HUES64 (cell line): ENCODE measurements around the gene DNM2.

ENCODE experiments used
- H3K27ac ChIP-seq: 2 replicates; pipeline ENCODE4 v1.7.0; 2013; ENCODE audit warnings: low read depth, low read length, inconsistent platforms
- H3K27me3 ChIP-seq: 2 replicates; pipeline ENCODE4 v1.6.1; 2013; ENCODE audit warnings: mild to moderate bottlenecking, low read length; ENCODE audit not compliant: insufficient read depth
- H3K36me3 ChIP-seq: 2 replicates; pipeline ENCODE4 v1.6.1; 2013; ENCODE audit warnings: mild to moderate bottlenecking, low read length; ENCODE audit not compliant: insufficient read depth
- H3K4me1 ChIP-seq: 2 replicates; pipeline ENCODE4 v1.6.1; 2013; ENCODE audit warnings: mild to moderate bottlenecking, low read length, moderate library complexity; ENCODE audit not compliant: insufficient read depth
- H3K4me3 ChIP-seq: 2 replicates; pipeline ENCODE4 v1.5.1; 2013; ENCODE audit warnings: mild to moderate bottlenecking, low read length, moderate library complexity
- H3K9ac ChIP-seq: 2 replicates; pipeline ENCODE4 v1.6.1; 2013; ENCODE audit warnings: mild to moderate bottlenecking, low read depth, low read length
- H3K9me3 ChIP-seq: 2 replicates; pipeline ENCODE4 v1.6.1; 2013; ENCODE audit warnings: low read depth, low read length; ENCODE audit not compliant: insufficient read depth
- WGBS: fragments of 150-250, 120-280 bp; methylation state at CpG from one replicate; pipeline ENCODE4 v1.1.7; 2013; ENCODE audit warnings: missing lambda C conversion rate; 5-methylcytosine and 5-hydroxymethylcytosine counted together

The DNM2 gene

GRCh38 chr19:10747674-10748073 is 29.8 kb downstream of the DNM2 start:
- no peaks in the 10 kb centered on the region for H3K27me3 ChIP-seq
- no peak overlapping the region for H3K9ac ChIP-seq
- H3K36me3 ChIP-seq, result no peaks in the 10 kb centered on the region
- H3K4me1 ChIP-seq, result no peaks in the 10 kb centered on the region; the same call in 1 of the 2 replicates
- no peaks in the 10 kb centered on the region for H3K9me3 ChIP-seq
- H3K4me3 ChIP-seq, result no peak overlapping the region
- H3K27ac ChIP-seq, result no peak overlapping the region
- 90% methylated on average over 8 of the region's 8 CpGs for WGBS

GRCh38 chr19:10748195-10748926 is 30.5 kb downstream of the DNM2 start:
- H3K4me3 ChIP-seq, result no peak overlapping the region
- no peak overlapping the region; the same call in 1 of the 2 replicates for H3K9ac ChIP-seq
- no peaks in the 10 kb centered on the region for H3K27me3 ChIP-seq
- 93% methylated on average over 20 of the region's 20 CpGs for WGBS
- H3K27ac ChIP-seq, result peak overlapping the region; percentile 45; the same call in 1 of the 2 replicates
- H3K4me1 ChIP-seq, result no peaks in the 10 kb centered on the region; the same call in 1 of the 2 replicates
- no peaks in the 10 kb centered on the region for H3K9me3 ChIP-seq
- H3K36me3 ChIP-seq, result no peaks in the 10 kb centered on the region

GRCh38 chr19:10748927-10749434 is 31.1 kb downstream of the DNM2 start:
- Histone ChIP-seq H3K4me1 (no peaks in the 10 kb centered on the region; the same call in 1 of the 2 replicates), H3K27me3 (no peaks in the 10 kb centered on the region), H3K27ac (peak overlapping the region; percentile 45; the same call in 1 of the 2 replicates), H3K9ac (no peak overlapping the region; the same call in 1 of the 2 replicates), H3K36me3 (no peaks in the 10 kb centered on the region), H3K9me3 (no peaks in the 10 kb centered on the region), H3K4me3 (no peak overlapping the region)
- WGBS, result 93% methylated on average over 10 of the region's 10 CpGs

GRCh38 chr19:10749435-10750384 is 31.8 kb downstream of the DNM2 start:
- Histone ChIP-seq H3K27me3 (no peaks in the 10 kb centered on the region), H3K4me1 (no peaks in the 10 kb centered on the region; the same call in 1 of the 2 replicates), H3K36me3 (0 out of 2 replicates have a peak, but pooled peaks cover under 1% of the 10 kb centered on the region), H3K9me3 (no peaks in the 10 kb centered on the region), H3K9ac (no peak overlapping the region; the same call in 1 of the 2 replicates), H3K4me3 (no peak overlapping the region), H3K27ac (no peak overlapping the region)
- WGBS, result 92% methylated on average over 13 of the region's 13 CpGs

- 88% methylated on average over 21 of the region's 21 CpGs for WGBS
- Histone ChIP-seq H3K27me3 (no peaks in the 10 kb centered on the region), H3K4me1 (no peaks in the 10 kb centered on the region; the same call in 1 of the 2 replicates), H3K9ac (no peak overlapping the region; the same call in 1 of the 2 replicates), H3K4me3 (no peak overlapping the region), H3K36me3 (0 out of 2 replicates have a peak, but pooled peaks cover 5% of the 10 kb centered on the region), H3K9me3 (no peaks in the 10 kb centered on the region), H3K27ac (no peak overlapping the region)
Measured at GRCh38 chr19:10751109-10751953, 33.5 kb downstream of the DNM2 start.

- Histone ChIP-seq H3K36me3 (0 out of 2 replicates have a peak, but pooled peaks cover 5% of the 10 kb centered on the region), H3K4me3 (no peak overlapping the region), H3K4me1 (no peaks in the 10 kb centered on the region; the same call in 1 of the 2 replicates), H3K27ac (no peak overlapping the region), H3K27me3 (no peaks in the 10 kb centered on the region), H3K9me3 (no peaks in the 10 kb centered on the region), H3K9ac (no peak overlapping the region)
- 94% methylated on average over 8 of the region's 8 CpGs for WGBS
Measured at GRCh38 chr19:10752237-10752912, 34.5 kb downstream of the DNM2 start.

- Histone ChIP-seq H3K27ac (no peak overlapping the region), H3K4me3 (no peak overlapping the region), H3K4me1 (no peaks in the 10 kb centered on the region; the same call in 1 of the 2 replicates), H3K36me3 (0 out of 2 replicates have a peak, but pooled peaks cover 5% of the 10 kb centered on the region), H3K9me3 (no peaks in the 10 kb centered on the region), H3K27me3 (no peaks in the 10 kb centered on the region), H3K9ac (no peak overlapping the region)
- 96% methylated on average over 9 of the region's 10 CpGs for WGBS
Measured at GRCh38 chr19:10752913-10753704, 35.2 kb downstream of the DNM2 start.

GRCh38 chr19:10756371-10756770 is 38.5 kb downstream of the DNM2 start:
- peaks cover 6% of the 10 kb centered on the region for H3K4me1 ChIP-seq
- no peak overlapping the region for H3K27ac ChIP-seq
- WGBS, result 82% methylated on average over 10 of the region's 10 CpGs

GRCh38 chr19:10756791-10757190 is 38.9 kb downstream of the DNM2 start:
- Histone ChIP-seq H3K27me3 (no peaks in the 10 kb centered on the region), H3K4me3 (no peak overlapping the region), H3K9ac (no peak overlapping the region), H3K9me3 (no peaks in the 10 kb centered on the region), H3K4me1 (peaks cover 6% of the 10 kb centered on the region), H3K27ac (no peak overlapping the region), H3K36me3 (peaks cover 21% of the 10 kb centered on the region; the same call in 1 of the 2 replicates)
- WGBS, result 91% methylated on average over 7 of the region's 7 CpGs

More at GRCh38 chr19:10756371-10756770, 38.5 kb downstream of the DNM2 start:
- Histone ChIP-seq H3K36me3 (peaks cover 17% of the 10 kb centered on the region; the same call in 1 of the 2 replicates), H3K9ac (no peak overlapping the region), H3K4me3 (no peak overlapping the region), H3K9me3 (no peaks in the 10 kb centered on the region), H3K27me3 (no peaks in the 10 kb centered on the region)
